Epithelial cell of esophagus (primary cell): ENCODE measurements around the gene EFHC1.

ENCODE experiments used
- DNase-seq: peaks from one replicate; pipeline ENCODE4 v3.0.0; 2010; ENCODE audit warnings: low read depth
- H3K4me3 ChIP-seq: 2 replicates; pipeline ENCODE4 v1.5.1; 2011; ENCODE audit warnings: mild to moderate bottlenecking, low read length, control low read depth
- TF ChIP-seq, protein P1 (sequence below): IDR thresholded peaks from 2 replicates; pipeline ENCODE4 v1.5.1; 2011; ENCODE audit warnings: low read depth, mild to moderate bottlenecking, low read length, control low read depth, inconsistent platforms; ENCODE audit not compliant: insufficient read depth; ENCODE audit errors: missing control alignments

EFHC1 gene

DNA sequence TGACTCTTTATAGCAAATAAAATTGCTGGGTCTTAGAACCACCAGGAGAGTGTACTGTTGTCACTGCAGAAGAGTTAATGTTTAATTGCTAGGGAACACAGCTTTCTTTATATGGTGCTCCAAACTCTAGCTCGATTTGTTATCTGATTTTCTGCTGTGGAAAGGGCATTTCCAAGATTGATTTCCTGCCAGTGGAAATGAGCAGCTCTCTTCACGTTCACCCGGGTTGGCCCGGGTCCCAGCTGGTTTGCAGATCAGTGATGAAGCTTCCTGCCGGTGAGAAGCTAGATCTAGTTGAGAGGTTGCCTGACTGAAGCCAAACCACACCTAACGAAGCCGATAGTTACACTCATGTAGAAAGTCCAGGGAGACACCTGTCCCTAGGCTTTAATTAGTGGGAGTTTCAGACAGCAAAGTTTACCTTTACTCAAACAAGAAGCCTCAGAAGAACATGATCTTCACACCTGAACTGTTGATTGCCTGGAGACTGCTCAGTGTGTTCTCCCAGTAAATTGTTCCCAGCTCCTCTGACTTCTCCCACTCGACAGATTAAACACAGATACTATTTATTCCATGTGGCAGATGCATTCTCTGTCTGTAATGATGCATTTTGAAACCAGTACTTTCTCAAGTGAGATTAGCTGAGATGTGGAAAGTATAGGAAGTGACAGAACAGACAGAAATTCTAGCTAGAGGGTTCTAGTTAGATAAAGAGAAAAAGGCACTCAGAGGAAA is 30.3 kb upstream of the EFHC1 start:
- peak; percentile 42 for DNase-seq
- H3K4me3 ChIP-seq, result no peak overlapping the region
- TF ChIP-seq, protein P1, sequence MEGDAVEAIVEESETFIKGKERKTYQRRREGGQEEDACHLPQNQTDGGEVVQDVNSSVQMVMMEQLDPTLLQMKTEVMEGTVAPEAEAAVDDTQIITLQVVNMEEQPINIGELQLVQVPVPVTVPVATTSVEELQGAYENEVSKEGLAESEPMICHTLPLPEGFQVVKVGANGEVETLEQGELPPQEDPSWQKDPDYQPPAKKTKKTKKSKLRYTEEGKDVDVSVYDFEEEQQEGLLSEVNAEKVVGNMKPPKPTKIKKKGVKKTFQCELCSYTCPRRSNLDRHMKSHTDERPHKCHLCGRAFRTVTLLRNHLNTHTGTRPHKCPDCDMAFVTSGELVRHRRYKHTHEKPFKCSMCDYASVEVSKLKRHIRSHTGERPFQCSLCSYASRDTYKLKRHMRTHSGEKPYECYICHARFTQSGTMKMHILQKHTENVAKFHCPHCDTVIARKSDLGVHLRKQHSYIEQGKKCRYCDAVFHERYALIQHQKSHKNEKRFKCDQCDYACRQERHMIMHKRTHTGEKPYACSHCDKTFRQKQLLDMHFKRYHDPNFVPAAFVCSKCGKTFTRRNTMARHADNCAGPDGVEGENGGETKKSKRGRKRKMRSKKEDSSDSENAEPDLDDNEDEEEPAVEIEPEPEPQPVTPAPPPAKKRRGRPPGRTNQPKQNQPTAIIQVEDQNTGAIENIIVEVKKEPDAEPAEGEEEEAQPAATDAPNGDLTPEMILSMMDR, result no peak

DNA sequence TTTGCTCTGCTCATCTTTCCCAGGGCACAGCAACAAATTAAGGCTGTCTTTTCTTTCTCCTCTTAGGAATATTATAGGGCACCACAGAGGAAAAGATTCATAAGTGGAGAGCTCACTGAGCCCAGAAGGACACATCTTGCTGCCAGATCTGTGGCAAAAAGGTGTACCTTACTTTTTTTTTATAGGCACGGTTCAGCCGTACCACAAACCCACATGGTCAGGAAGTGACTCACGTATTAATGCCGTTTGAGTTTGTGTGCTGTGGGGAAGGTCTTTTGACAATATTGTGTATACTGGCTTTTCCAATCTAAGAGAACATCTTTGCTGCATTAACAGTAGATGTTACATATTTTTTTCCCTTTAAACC is 29.8 kb upstream of the EFHC1 start:
- DNase-seq, result peak; percentile 67
- TF ChIP-seq, protein P1, result no peak
- H3K4me3 ChIP-seq, result no peak overlapping the region

DNA sequence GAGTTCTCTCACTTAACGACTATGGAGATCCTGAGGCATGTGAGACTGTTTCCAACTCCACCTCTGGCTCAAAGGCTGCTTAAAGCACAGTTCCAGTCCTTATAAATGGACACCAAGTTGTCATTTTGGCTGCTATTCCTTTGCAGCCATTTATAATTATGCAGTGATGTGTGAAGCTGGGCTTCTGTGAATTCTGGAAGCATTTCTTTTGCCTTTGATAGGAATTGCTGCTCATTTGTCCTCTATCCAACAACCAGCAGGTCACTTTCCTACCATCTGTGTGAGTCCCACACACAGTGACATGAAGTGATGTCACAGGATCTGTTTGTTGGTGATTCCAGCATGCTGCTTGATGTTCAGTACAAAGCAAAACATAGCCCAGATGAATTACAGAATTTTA is 28.5 kb upstream of the EFHC1 start:
- TF ChIP-seq, protein P1, result no peak
- no peak for DNase-seq
- no peak overlapping the region for H3K4me3 ChIP-seq

DNA sequence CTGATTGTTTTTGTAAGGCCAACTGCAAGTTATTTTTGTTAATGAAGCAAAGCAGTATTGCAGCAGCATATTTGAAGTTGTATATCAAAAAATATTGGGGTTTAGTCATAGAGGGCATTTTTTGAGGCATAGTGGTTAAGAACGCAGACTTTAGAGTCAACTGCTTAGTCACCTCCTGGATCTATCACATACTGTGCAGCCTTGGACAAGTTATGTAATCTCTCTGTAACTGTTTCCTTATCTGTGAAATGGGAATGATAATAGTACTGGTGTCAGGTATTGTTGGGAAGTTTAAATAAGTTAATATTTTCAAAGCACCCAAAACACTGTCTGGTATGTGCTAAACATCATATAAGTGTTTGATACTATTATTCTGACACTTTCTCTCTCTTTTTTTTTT is 27.2 kb upstream of the EFHC1 start:
- peak; percentile 40 for DNase-seq
- TF ChIP-seq, protein P1, result no peak
- H3K4me3 ChIP-seq, result no peak overlapping the region

DNA sequence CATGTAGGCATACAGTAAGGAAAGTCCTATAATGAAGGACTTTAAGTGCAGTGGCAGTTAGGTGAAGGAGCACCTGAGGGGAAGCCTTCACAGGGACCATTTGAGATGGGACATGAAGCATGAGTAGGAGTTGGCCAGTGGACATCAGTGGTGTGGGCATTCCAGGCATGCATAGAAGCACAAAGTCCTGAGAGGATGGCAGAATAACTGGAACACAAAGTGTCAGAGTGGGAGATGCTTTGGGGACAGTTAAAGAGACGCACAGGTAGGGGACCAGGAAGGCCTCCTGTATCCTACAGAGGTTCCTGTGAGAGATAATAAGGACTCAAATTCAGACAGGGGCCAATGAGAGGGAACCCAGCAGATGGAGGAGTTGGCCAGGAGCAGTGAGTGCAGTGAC is 26.4 kb upstream of the EFHC1 start:
- H3K4me3 ChIP-seq, result no peak overlapping the region
- no peak for DNase-seq
- TF ChIP-seq, protein P1, result no peak

DNA sequence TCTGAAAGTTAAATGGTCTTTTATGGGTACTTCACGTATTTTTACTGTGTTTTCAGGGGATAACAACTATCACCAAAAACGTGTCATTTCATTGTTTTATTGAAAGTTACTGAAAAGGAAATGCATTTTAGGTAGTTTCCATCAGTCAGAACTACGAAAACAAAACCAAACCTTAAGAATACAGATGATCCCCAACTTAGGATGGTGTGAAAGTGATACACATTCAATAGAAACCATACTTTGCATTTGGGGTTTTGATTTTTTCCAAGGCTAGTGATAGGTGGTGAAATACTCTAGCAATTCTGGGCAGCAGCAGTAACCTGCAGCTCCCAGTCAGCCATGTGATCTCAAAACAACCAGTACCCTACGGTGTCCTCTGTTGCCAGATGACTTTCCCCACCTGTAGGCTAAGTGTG is 25.9 kb upstream of the EFHC1 start:
- H3K4me3 ChIP-seq, result no peak overlapping the region
- no peak for DNase-seq
- TF ChIP-seq, protein P1, result no peak

DNA sequence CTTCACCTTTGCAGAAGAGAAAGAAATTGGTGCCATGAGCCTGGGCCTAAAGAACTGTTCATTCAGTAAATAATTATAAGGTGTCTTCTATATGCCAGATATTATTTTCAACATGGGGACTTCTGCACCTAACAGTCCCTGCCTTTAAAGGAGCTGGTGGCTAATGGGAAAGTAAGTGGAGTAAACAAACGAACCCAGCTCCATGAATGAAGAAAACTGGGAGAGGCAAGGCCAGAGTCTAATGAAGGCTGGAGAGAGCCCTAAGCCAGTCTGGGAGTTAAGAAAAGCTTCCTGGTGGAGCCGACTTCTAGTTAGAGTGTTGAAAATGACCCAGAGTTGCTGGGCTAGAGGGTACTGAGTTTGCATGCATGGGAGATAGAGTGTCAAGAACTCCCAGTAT is 24.2 kb upstream of the EFHC1 start:
- TF ChIP-seq, protein P1, result no peak
- H3K4me3 ChIP-seq, result no peak overlapping the region
- no peak for DNase-seq
